Lung (tissue), 12 donors: ENCODE results near the gene PARD3. TPM values are rescaled to one million over a fixed set of nuclear protein-coding genes. Genes with fewer than 3 reads are reported as not detected.

Source experiments
- ATAC-seq: fragments of 200-7000 bp; cut with Tn5 transposase; one replicate; pipeline ENCODE4 v1.9.1; 2020; ENCODE audit warnings: moderate number of reproducible peaks; ENCODE audit not compliant: insufficient read depth, low FRiP score
- DNase-seq, 3 donors: peaks; one replicate each; pipeline ENCODE4 v3.0.0-alpha.2; 2013 to 2017
- H3K27ac ChIP-seq, 2 donors: one replicate each; pipeline ENCODE4 v1.5.1; 2013; ENCODE audit warnings: mild to moderate bottlenecking in 2 of 2, moderate library complexity in 2 of 2, control low read depth in 1 of 2, inconsistent platforms in 1 of 2, low read depth in 1 of 2, low read length in 1 of 2
- H3K27me3 ChIP-seq, 3 donors: one replicate each; pipeline ENCODE4 v1.5.1; 2013; ENCODE audit warnings: low read length in 2 of 3; ENCODE audit not compliant: control insufficient read depth in 3 of 3, insufficient read depth in 3 of 3
- H3K36me3 ChIP-seq, 4 donors: one replicate each; pipeline ENCODE4 v1.5.1; 2013; ENCODE audit warnings: low read length in 4 of 4, mild to moderate bottlenecking in 1 of 4, moderate library complexity in 1 of 4; ENCODE audit not compliant: control insufficient read depth in 4 of 4, insufficient read depth in 4 of 4
- H3K4me1 ChIP-seq, 5 donors: one replicate each; pipeline ENCODE4 v1.5.1; 2013; ENCODE audit warnings: low read length in 5 of 5, mild to moderate bottlenecking in 2 of 5, moderate library complexity in 1 of 5; ENCODE audit not compliant: control insufficient read depth in 5 of 5, insufficient read depth in 5 of 5
- H3K4me3 ChIP-seq: one replicate; pipeline ENCODE4 v1.5.1; 2013; ENCODE audit warnings: mild to moderate bottlenecking, control low read depth, moderate library complexity
- H3K9ac ChIP-seq, 2 donors: one replicate each; pipeline ENCODE4 v1.5.1; 2013; ENCODE audit warnings: low read length in 2 of 2, control low read depth in 1 of 2; ENCODE audit not compliant: insufficient read depth in 1 of 2
- H3K9me3 ChIP-seq, 4 donors: one replicate each; pipeline ENCODE4 v1.5.1; 2013; ENCODE audit warnings: low read length in 3 of 4, mild to moderate bottlenecking in 1 of 4, moderate library complexity in 1 of 4; ENCODE audit not compliant: control insufficient read depth in 4 of 4, insufficient read depth in 3 of 4
- WGBS, 2 donors: extraction: QIAGEN DNeasy Blood & Tissue Kit; methylation state at CpG; one replicate each; pipeline ENCODE4 v1.1.7; 2013; 5-methylcytosine and 5-hydroxymethylcytosine counted together
- polyA plus RNA-seq, 2 donors: library from polyadenylated mRNA; stranded (reverse); fragments of 200-250 nt; gene quantifications; one replicate each; pipeline ENCODE4 v1.2.1, GENCODE V29; 2013
- total RNA-seq, 2 donors: library from RNA; depleted of rRNA in 1 of 2; stranded (reverse); fragments of >200 nt in 1 of 2; gene quantifications; one replicate each; pipeline ENCODE4 v1.2.1, GENCODE V29; 2014 to 2021
- TF ChIP-seq, protein P1 (sequence below): IDR thresholded peaks from 2 replicates; pipeline ENCODE4 v1.5.1; 2012; ENCODE audit warnings: mild to moderate bottlenecking; ENCODE audit errors: control extremely low read depth, extremely low read depth
- donor health status: control.
- donor health status: control.
- donor health status: Bipolar disorder and iron deficiency.
- donor health status: healthy.
- donor health status: DM: yes; HTN: yes; CAD: no.

Gene PARD3
- total and polyA plus RNA-seq, 4 donors, result 10.3 to 69.2 (median 27.6) TPM

DNA sequence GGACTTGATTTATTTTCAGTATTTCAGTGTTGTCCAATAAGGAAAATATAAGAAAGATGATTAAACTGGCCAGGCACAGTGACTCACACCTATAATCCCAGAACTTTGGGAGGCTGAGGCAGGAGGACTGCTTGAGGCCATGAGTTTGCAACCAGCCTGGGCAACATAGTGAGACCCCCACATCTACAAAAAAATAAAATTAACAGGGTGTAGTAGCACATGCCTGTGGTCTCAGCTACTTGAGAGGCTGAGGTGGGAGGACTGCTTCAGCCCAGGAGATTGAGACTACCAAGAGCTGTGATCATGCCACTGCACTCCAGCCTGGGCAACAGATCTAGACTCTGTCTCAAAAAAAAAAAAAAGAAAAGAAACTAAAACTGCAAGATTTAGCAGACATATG, 138.0 kb downstream of the PARD3 start:
- no peak for DNase-seq
- TF ChIP-seq, protein P1, sequence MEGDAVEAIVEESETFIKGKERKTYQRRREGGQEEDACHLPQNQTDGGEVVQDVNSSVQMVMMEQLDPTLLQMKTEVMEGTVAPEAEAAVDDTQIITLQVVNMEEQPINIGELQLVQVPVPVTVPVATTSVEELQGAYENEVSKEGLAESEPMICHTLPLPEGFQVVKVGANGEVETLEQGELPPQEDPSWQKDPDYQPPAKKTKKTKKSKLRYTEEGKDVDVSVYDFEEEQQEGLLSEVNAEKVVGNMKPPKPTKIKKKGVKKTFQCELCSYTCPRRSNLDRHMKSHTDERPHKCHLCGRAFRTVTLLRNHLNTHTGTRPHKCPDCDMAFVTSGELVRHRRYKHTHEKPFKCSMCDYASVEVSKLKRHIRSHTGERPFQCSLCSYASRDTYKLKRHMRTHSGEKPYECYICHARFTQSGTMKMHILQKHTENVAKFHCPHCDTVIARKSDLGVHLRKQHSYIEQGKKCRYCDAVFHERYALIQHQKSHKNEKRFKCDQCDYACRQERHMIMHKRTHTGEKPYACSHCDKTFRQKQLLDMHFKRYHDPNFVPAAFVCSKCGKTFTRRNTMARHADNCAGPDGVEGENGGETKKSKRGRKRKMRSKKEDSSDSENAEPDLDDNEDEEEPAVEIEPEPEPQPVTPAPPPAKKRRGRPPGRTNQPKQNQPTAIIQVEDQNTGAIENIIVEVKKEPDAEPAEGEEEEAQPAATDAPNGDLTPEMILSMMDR, result no peak
- no peak overlapping the region for H3K9ac ChIP-seq

DNA sequence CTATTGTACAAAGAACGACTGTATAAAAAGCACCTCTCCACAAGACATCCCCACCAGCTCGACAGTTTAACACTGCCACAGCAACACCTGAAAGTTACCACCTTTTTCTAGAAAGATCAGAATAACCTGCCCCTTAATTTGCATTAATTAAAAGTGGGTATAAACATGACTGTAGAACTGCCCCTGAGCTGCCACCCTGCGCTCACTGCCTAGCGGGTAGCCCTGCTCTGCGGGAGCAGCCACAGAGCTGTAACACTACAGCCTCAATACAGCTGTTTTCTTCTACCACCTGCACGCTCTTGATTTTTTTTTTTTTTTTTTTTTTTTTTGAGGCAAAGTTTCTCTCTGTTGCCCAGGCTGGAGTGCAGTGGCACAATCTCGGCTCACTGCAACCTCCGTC, 140.9 kb downstream of the PARD3 start:
- Histone ChIP-seq H3K9ac (no peak overlapping the region), H3K9me3 (no peaks in the 10 kb centered on the region), H3K27ac (no peak overlapping the region), H3K36me3 (no peaks in the 10 kb centered on the region), H3K4me1 (peaks cover 0 to 7% (median 0%) of the 10 kb centered on the region in 5 donors), H3K27me3 (no peaks in the 10 kb centered on the region), H3K4me3 (no peak overlapping the region)
- ATAC-seq, result no peak
- DNase-seq, result no peak
- WGBS, 2 donors, result 94% methylated on average over 8 of the region's 8 CpGs
- TF ChIP-seq, protein P1, result no peak

More for the DNA sequence above, 138.0 kb downstream of the PARD3 start:
- Histone ChIP-seq H3K27me3 (no peaks in the 10 kb centered on the region), H3K4me1 (peaks cover 0 to 7% (median 0%) of the 10 kb centered on the region in 5 donors), H3K36me3 (no peaks in the 10 kb centered on the region), H3K9me3 (no peaks in the 10 kb centered on the region), H3K27ac (no peak overlapping the region), H3K4me3 (no peak overlapping the region)
- no peak for ATAC-seq

DNA sequence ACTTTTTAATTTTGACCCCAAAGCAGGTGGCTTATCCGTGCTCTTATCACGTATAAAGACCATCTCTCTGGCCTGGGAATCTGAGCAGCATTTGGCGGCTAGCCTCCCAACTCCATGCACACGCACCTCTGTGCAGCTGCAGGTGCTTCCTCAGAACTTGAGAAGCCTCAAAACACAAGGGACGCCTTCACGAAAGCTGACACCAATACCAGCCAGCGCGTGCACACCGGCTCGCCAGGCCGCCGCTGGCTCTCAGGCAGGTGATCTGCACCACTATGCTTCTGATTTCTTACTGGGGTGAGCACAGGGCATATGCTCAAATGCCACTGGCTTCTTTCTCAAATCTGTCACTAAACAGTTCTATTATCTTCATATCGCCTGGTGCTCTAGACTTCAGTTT, 145.0 kb downstream of the PARD3 start:
- Histone ChIP-seq H3K27me3 (no peaks in the 10 kb centered on the region), H3K4me3 (no peak overlapping the region), H3K9ac (no peak overlapping the region), H3K4me1 (peaks cover 0 to 4% (median 2%) of the 10 kb centered on the region in 5 donors), H3K36me3 (no peaks in the 10 kb centered on the region), H3K9me3 (no peaks in the 10 kb centered on the region), H3K27ac (no peak overlapping the region)
- 90 to 93% methylated on average over 13 of the region's 13 CpGs for WGBS, 2 donors
- ATAC-seq (no peak), DNase-seq (no peak)
- TF ChIP-seq, protein P1, result no peak

DNA sequence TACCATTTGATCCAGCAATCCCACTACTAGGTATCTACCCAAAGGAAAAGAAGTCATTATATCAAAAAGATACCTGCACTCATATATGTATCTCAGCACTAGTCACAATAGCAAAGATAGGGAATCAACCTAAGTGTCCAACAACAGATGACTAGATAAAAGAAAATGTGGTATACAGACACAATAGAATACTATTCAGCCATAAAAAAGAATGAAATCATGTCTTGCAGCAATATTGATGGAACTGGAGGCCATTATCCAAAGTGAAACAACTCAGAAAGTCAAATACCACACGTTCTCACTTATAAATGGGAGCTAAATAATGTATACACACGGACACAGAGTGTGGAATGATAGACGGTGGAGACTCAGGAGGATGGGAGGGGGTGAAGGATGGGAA, 146.0 kb downstream of the PARD3 start:
- Histone ChIP-seq H3K27ac (no peak overlapping the region), H3K36me3 (no peaks in the 10 kb centered on the region), H3K4me3 (no peak overlapping the region), H3K9me3 (no peaks in the 10 kb centered on the region), H3K27me3 (no peaks in the 10 kb centered on the region), H3K9ac (no peak overlapping the region), H3K4me1 (peaks cover 0 to 4% (median 2%) of the 10 kb centered on the region in 5 donors)
- DNase-seq (no peak), ATAC-seq (no peak)
- 90 to 97% methylated on average over 3 of the region's 3 CpGs for WGBS, 2 donors
- TF ChIP-seq, protein P1, result no peak
